Astrocyte of the spinal cord (primary cell): ENCODE measurements around the gene CALN1.

ENCODE experiments used
- DNase-seq: peaks from one replicate; pipeline ENCODE4 v3.0.0; 2011; ENCODE audit warnings: low read depth, low spot score
- H3K4me3 ChIP-seq: 2 replicates; pipeline ENCODE4 v1.5.1; 2011; ENCODE audit warnings: low read depth, mild to moderate bottlenecking, low read length, moderate library complexity
- in situ Hi-C: cut with HindIII; loops from 2 replicates; pipeline ENCODE4 v1.10.0; 2017; ENCODE audit warnings: low sequenced_read_pairs
- TF ChIP-seq, protein P1 (sequence below): IDR thresholded peaks from 2 replicates; pipeline ENCODE4 v1.5.1; 2012; ENCODE audit warnings: low read depth, mild to moderate bottlenecking, low read length, inconsistent platforms

The CALN1 gene

DNA sequence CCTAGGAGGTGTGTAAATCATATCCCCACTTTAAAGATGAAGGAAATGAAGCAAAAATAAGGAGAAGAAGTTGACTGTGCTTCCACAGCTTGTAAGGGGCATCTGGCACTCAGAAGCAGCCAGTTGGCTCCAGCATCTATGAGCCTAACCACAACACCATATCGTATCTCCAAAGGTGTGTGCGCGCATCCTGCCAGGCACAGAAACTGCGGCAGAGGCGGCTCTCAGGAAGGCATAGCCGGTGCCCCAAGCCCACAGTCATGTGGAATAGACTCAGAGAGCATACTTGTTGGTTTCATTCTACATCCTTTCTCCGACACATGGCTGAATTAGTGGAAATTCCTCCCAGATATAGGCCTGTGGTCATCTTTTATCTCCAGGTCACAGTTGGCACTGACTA, 423.9 kb downstream of the CALN1 start:
- TF ChIP-seq, protein P1, sequence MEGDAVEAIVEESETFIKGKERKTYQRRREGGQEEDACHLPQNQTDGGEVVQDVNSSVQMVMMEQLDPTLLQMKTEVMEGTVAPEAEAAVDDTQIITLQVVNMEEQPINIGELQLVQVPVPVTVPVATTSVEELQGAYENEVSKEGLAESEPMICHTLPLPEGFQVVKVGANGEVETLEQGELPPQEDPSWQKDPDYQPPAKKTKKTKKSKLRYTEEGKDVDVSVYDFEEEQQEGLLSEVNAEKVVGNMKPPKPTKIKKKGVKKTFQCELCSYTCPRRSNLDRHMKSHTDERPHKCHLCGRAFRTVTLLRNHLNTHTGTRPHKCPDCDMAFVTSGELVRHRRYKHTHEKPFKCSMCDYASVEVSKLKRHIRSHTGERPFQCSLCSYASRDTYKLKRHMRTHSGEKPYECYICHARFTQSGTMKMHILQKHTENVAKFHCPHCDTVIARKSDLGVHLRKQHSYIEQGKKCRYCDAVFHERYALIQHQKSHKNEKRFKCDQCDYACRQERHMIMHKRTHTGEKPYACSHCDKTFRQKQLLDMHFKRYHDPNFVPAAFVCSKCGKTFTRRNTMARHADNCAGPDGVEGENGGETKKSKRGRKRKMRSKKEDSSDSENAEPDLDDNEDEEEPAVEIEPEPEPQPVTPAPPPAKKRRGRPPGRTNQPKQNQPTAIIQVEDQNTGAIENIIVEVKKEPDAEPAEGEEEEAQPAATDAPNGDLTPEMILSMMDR, result no peak
- H3K4me3 ChIP-seq, result no peak overlapping the region
- no peak for DNase-seq
- in situ Hi-C loops, result no loop called here

DNA sequence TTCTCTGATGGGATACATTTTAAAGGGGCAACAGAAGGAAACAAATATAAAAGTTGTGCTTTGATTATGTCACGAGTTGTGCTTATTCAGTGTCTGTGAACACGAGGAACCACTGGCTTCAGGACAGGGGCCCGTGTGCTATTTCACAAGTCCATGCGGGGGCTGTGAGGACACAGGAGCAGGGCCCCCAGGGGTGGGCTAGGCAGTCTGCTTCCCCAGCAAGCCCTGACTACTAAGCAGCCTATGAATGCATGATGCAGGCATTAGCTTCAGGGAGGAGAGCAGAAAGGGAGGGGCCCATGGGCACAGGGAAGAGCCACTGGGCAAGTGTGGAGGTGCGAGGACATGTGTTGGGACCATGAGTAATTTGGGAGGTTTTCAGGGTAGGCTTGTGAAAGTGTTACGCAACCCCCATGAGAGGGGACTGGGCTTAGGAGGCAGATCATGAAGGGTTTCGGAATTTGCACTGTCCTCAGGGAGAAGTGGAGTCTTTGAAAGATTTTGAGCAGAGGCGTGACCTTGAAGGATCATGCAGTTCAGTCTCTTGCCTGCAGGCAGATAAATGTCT, 424.9 kb downstream of the CALN1 start:
- H3K4me3 ChIP-seq, result no peak overlapping the region
- TF ChIP-seq, protein P1, result no peak
- in situ Hi-C loops, result no loop called here
- no peak for DNase-seq

DNA sequence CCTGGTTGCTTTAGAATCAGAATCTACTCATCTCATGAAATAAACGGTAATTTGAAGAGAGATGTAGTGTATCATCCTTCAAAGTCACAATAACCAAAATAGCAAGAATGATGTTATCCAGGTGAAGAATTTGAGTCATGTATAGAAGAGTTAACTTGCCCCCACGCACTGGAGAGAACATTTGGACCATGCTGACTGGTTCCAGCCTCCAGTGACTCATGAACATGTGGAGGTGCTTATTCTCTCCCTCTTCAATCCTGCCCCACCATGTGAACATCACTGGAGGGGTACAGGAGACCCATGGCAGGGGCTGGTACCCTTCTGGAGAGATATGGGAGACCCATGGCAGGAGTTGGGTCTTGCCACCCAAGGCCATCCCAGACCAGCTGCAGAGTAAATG, 427.8 kb downstream of the CALN1 start:
- in situ Hi-C loops, result no loop called here
- TF ChIP-seq, protein P1, result no peak
- DNase-seq, result no peak
- H3K4me3 ChIP-seq, result no peak overlapping the region

DNA sequence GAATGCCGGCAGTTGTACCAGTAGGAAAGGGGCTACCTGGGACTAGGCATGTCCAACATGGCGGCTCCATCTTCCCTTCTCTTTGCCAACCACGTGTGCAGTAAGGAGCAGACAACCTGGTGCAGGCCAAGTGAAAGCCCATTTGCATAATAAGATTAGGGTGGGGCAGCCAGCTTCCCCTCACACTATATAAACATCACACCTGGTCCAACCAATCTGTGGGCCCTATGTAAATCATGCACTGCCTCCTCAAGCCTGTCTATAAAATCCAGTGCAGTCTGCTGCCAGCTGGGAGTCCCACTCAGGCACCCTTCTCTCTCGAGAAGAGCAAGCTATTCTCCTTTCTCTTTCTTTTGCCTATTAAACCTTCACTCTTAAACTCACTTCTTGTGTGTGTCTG, 429.3 kb downstream of the CALN1 start:
- H3K4me3 ChIP-seq, result no peak overlapping the region
- in situ Hi-C loops, result no loop called here
- DNase-seq, result no peak
- TF ChIP-seq, protein P1, result no peak

DNA sequence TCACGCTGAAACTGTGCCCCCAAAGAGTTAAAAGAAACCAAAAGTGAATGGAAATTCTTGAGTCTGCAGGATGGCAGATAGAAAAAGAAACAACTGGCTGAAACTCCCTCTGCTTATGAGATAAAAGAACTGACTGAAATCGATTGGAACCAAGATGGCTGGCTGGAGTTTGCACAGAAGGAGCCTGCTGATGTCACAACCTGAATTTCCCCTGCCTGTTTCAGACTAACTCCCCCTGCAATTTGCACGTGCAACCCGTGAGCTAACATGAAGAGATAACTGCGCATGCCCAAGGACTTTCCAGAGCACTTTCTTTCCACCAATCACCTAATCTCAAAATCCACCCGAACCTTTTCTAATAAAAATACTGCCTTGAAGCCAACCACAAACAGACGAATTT, 435.5 kb downstream of the CALN1 start:
- in situ Hi-C loops, result no loop called here
- TF ChIP-seq, protein P1, result no peak
- H3K4me3 ChIP-seq, result no peak overlapping the region
- DNase-seq, result no peak

DNA sequence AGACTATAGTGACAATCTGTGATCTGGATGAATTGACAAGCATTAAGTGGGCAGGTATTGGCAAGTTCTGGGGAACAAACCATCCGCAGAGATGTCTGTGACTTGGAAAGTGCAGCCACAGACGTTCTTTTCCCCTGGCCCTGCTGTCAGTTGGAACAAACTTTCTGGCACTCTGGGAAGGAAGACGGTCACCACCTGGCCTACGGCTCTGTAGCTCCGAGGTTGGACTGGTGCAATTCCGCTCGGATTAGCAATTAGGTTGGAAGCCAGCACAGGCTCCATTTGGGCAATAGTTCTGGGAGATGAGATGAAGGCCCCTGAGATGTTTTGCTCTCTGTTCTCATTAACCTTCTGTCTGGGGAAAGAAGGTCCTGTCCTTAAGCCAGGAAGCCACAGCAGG, 437.5 kb downstream of the CALN1 start:
- TF ChIP-seq, protein P1, result no peak
- no peak for DNase-seq
- no peak overlapping the region for H3K4me3 ChIP-seq
- in situ Hi-C loops, result no loop called here

DNA sequence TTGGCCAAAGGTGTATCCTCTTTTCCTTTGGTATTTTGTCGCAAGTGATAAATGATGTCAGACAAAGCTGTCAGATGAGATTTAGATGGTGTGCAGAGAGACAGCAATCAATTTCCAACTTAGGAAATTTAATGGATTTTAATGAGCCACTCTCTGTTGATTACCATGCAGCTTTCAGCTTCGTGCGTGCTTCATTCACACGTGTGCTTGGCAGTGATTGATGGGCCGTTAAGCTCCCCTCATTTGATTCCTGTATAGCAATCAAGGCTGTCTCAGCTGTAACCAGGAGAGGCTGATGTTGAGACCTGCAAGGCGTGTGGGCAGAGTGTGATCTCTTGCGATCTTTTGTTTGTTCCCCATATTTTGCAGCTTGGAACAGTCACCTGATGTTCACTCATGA, 439.6 kb downstream of the CALN1 start:
- no peak overlapping the region for H3K4me3 ChIP-seq
- no peak for DNase-seq
- TF ChIP-seq, protein P1, result no peak
- in situ Hi-C loops, result no loop called here
